OCI-LY3 (cell line): Measurements from ENCODE around the gene GPR148.

Experiments used
- EZH2phosphoT487 ChIP-seq: fragments of 200-600 bp; shearing (Covaris generic); IDR thresholded peaks from 2 replicates; pipeline ENCODE4 v1.6.1; 2018; ENCODE audit warnings: antibody characterized with exemption, mixed run types, low read depth
- TF ChIP-seq, protein P1 (sequence below): fragments of 200-600, 300-600 bp; sonication (generic); IDR thresholded peaks from 2 replicates; pipeline ENCODE4 v1.5.1; 2014; ENCODE audit warnings: antibody characterized with exemption, low read length, low read depth

DNA sequence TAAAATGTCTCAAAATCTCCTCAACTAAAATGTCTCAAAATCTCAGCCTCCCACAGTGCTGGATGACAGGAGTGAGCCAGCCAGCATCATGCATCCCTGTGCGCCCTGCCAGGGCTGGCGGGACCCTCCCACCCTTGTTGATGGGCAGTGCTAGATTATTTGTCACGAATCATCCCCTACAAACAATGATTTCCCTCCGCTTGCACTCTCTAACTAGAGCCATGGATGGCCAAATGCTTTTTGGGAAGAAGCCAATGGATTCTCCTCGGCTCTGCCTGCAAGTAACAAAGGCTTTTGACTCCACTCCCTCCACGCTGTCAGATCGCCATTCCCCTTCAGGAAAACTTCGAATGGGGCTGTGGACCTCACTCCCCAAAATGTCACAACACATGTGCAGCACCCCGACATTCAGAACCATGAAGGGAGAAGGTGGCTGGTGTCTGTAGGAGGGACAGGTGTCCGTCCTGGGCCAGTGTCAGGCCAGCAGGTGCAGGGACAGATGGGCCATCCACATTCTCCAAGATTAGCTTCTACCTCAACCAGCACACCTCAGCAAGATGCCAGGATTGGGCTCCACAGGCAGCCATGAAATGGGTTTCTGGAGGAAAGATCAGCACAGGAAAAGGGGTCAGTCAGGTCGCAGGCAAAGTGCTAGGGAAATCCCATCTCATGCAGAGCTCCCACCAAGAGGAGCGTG, 38.0 kb downstream of the GPR148 start:
- TF ChIP-seq, protein P1, sequence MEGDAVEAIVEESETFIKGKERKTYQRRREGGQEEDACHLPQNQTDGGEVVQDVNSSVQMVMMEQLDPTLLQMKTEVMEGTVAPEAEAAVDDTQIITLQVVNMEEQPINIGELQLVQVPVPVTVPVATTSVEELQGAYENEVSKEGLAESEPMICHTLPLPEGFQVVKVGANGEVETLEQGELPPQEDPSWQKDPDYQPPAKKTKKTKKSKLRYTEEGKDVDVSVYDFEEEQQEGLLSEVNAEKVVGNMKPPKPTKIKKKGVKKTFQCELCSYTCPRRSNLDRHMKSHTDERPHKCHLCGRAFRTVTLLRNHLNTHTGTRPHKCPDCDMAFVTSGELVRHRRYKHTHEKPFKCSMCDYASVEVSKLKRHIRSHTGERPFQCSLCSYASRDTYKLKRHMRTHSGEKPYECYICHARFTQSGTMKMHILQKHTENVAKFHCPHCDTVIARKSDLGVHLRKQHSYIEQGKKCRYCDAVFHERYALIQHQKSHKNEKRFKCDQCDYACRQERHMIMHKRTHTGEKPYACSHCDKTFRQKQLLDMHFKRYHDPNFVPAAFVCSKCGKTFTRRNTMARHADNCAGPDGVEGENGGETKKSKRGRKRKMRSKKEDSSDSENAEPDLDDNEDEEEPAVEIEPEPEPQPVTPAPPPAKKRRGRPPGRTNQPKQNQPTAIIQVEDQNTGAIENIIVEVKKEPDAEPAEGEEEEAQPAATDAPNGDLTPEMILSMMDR, result no peak
- TF ChIP-seq EZH2phosphoT487, result no peak
